Erythroblast (primary cell): ENCODE measurements around the gene RWDD1.

ENCODE experiments used
- GATA1 ChIP-seq: IDR thresholded peaks from 2 replicates; pipeline ENCODE4 v1.6.1; 2011; ENCODE audit warnings: low read depth, mild to moderate bottlenecking, control low read depth, low read length, moderate library complexity
- POLR2A ChIP-seq: IDR thresholded peaks from 2 replicates; pipeline ENCODE4 v1.6.1; 2011; ENCODE audit warnings: mild to moderate bottlenecking, low read length

- TF ChIP-seq POLR2A (no peak), GATA1 (no peak)
Measured at GRCh38 chr6:116524236-116524635, 47.1 kb upstream of the RWDD1 start.
